HEK293 (cell line): ENCODE results near the gene TSPAN13.

ENCODE experiments used
- CTCF ChIA-PET: fragments of 350-600 bp; formaldehyde crosslinking; extraction: SDS; loops from one replicate; lab custom pipeline; 2021; ENCODE audit warnings: antibody characterized with exemption; lab: Yijun Ruan, JAX
- POLR2A ChIA-PET: fragments of 300-600 bp; formaldehyde crosslinking; extraction: SDS; loops from one replicate; lab custom pipeline; 2020; ENCODE audit warnings: antibody characterized with exemption, inconsistent platforms; lab: Yijun Ruan, JAX
- H3K27ac ChIP-seq: fragments of 200-500 bp; sonication (Bioruptor generic); 2 replicates; pipeline ENCODE4 v1.5.1; 2014; ENCODE audit warnings: low read depth, low read length, control low read depth, inconsistent platforms; ENCODE audit errors: extremely low read depth
- H3K36me3 ChIP-seq, 2 experiments: fragments of 200-500 bp in 1 of 2; sonication (Bioruptor generic) in 1 of 2; 1 replicate in 1 of 2; 2 replicates in 1 of 2; pipeline ENCODE4 v1.5.1; 2014 to 2017; ENCODE audit warnings: inconsistent platforms in 2 of 2, low read length in 2 of 2; ENCODE audit not compliant: control insufficient read depth in 2 of 2, insufficient read depth in 1 of 2
- H3K4me1 ChIP-seq: fragments of 200-500 bp; sonication (Bioruptor generic); 2 replicates; pipeline ENCODE4 v1.5.1; 2014; ENCODE audit warnings: mild to moderate bottlenecking, low read length, inconsistent platforms; ENCODE audit not compliant: control insufficient read depth, insufficient read depth
- H3K4me3 ChIP-seq: 2 replicates; pipeline ENCODE4 v1.5.1; 2011; ENCODE audit warnings: low read depth, mild to moderate bottlenecking, control low read depth, low read length, moderate library complexity
- H3K9me3 ChIP-seq: fragments of 200-500 bp; sonication (Bioruptor generic); 2 replicates; pipeline ENCODE4 v1.5.1; 2014; ENCODE audit warnings: low read depth, low read length, inconsistent platforms; ENCODE audit not compliant: control insufficient read depth, insufficient read depth
- FEZF1 ChIP-seq: fragments of 450-650 bp; formaldehyde crosslinking; IDR thresholded peaks from 2 replicates; pipeline ENCODE4 v1.5.1; 2016; ENCODE audit warnings: missing biosample characterization, missing genetic modification characterization
- GLI4 ChIP-seq: fragments of 450-650 bp; formaldehyde crosslinking; IDR thresholded peaks from 2 replicates; pipeline ENCODE4 v1.5.1; 2016; ENCODE audit warnings: missing biosample characterization, missing genetic modification characterization
- GLIS1 ChIP-seq: fragments of 450-650 bp; formaldehyde crosslinking; IDR thresholded peaks from 2 replicates; pipeline ENCODE4 v1.5.1; 2016; ENCODE audit warnings: missing biosample characterization, missing genetic modification characterization
- HOXA7 ChIP-seq: sonication (generic); formaldehyde crosslinking; IDR thresholded peaks from 2 replicates; pipeline ENCODE4 v1.8.1; 2022; ENCODE audit warnings: missing genetic modification reagents, borderline replicate concordance
- KLF7 ChIP-seq: fragments of 450-650 bp; formaldehyde crosslinking; IDR thresholded peaks from 2 replicates; pipeline ENCODE4 v1.5.1; 2016; ENCODE audit warnings: missing biosample characterization, missing genetic modification characterization, borderline replicate concordance
- MEIS1 ChIP-seq: sonication (generic); formaldehyde crosslinking; IDR thresholded peaks from 2 replicates; pipeline ENCODE4 v1.8.1; 2022; ENCODE audit warnings: missing genetic modification reagents, mild to moderate bottlenecking, borderline replicate concordance
- RBAK ChIP-seq: fragments of 450-650 bp; formaldehyde crosslinking; IDR thresholded peaks from 2 replicates; pipeline ENCODE4 v1.5.1; 2016; ENCODE audit warnings: missing biosample characterization, missing genetic modification characterization
- SCRT1 ChIP-seq: fragments of 450-650 bp; formaldehyde crosslinking; IDR thresholded peaks from 2 replicates; pipeline ENCODE4 v1.5.1; 2016; ENCODE audit warnings: missing biosample characterization, missing genetic modification characterization, borderline replicate concordance
- SCRT2 ChIP-seq: fragments of 450-650 bp; formaldehyde crosslinking; IDR thresholded peaks from 2 replicates; pipeline ENCODE4 v1.5.1; 2016; ENCODE audit warnings: missing biosample characterization, missing genetic modification characterization
- TCF7L2 ChIP-seq: IDR thresholded peaks from 2 replicates; pipeline ENCODE4 v1.6.1; 2011; ENCODE audit warnings: low read depth, mild to moderate bottlenecking, inconsistent platforms, low read length, moderate library complexity, borderline replicate concordance
- YY1 ChIP-seq: fragments of 450-650 bp; formaldehyde crosslinking; IDR thresholded peaks from 2 replicates; pipeline ENCODE4 v1.5.1; 2018; ENCODE audit warnings: missing biosample characterization, missing genetic modification characterization
- ZBTB1 ChIP-seq: fragments of 450-650 bp; formaldehyde crosslinking; IDR thresholded peaks from 2 replicates; pipeline ENCODE4 v1.5.1; 2016; ENCODE audit warnings: missing biosample characterization, missing genetic modification characterization
- ZBTB10 ChIP-seq: fragments of 450-650 bp; formaldehyde crosslinking; IDR thresholded peaks from 2 replicates; pipeline ENCODE4 v1.5.1; 2016; ENCODE audit warnings: missing biosample characterization, missing genetic modification characterization
- ZBTB7A ChIP-seq: fragments of 450-650 bp; formaldehyde crosslinking; IDR thresholded peaks from 2 replicates; pipeline ENCODE4 v1.5.1; 2016; ENCODE audit warnings: low read depth, missing biosample characterization, missing genetic modification characterization
- ZEB2 ChIP-seq: fragments of 450-650 bp; formaldehyde crosslinking; IDR thresholded peaks from 2 replicates; pipeline ENCODE4 v1.5.1; 2016; ENCODE audit warnings: missing biosample characterization, missing genetic modification characterization
- ZNF10 ChIP-seq: fragments of 450-650 bp; formaldehyde crosslinking; IDR thresholded peaks from 2 replicates; pipeline ENCODE4 v1.5.1; 2017; ENCODE audit warnings: missing biosample characterization, missing genetic modification characterization
- ZNF138 ChIP-seq: fragments of 450-650 bp; formaldehyde crosslinking; IDR thresholded peaks from 2 replicates; pipeline ENCODE4 v1.5.1; 2016; ENCODE audit warnings: missing biosample characterization, missing genetic modification characterization, borderline replicate concordance
- ZNF140 ChIP-seq: fragments of 450-650 bp; formaldehyde crosslinking; IDR thresholded peaks from 2 replicates; pipeline ENCODE4 v1.5.1; 2016; ENCODE audit warnings: missing biosample characterization, missing genetic modification characterization
- ZNF157 ChIP-seq: fragments of 450-650 bp; formaldehyde crosslinking; IDR thresholded peaks from 2 replicates; pipeline ENCODE4 v1.5.1; 2016; ENCODE audit warnings: missing biosample characterization, missing genetic modification characterization
- ZNF174 ChIP-seq: fragments of 450-650 bp; formaldehyde crosslinking; IDR thresholded peaks from 2 replicates; pipeline ENCODE4 v1.5.0; 2017; ENCODE audit warnings: missing biosample characterization, mild to moderate bottlenecking, missing genetic modification characterization
- ZNF350 ChIP-seq: fragments of 450-650 bp; formaldehyde crosslinking; IDR thresholded peaks from 2 replicates; pipeline ENCODE4 v1.5.0; 2017; ENCODE audit warnings: missing biosample characterization, mild to moderate bottlenecking, missing genetic modification characterization
- ZNF37A ChIP-seq: fragments of 450-650 bp; IDR thresholded peaks from 2 replicates; pipeline ENCODE4 v1.5.1; 2018; ENCODE audit warnings: missing biosample characterization, missing genetic modification characterization
- ZNF423 ChIP-seq: fragments of 450-650 bp; formaldehyde crosslinking; IDR thresholded peaks from 2 replicates; pipeline ENCODE4 v1.5.1; 2016; ENCODE audit warnings: missing biosample characterization, missing genetic modification characterization
- ZNF501 ChIP-seq: fragments of 450-650 bp; formaldehyde crosslinking; IDR thresholded peaks from 2 replicates; pipeline ENCODE4 v1.5.1; 2016; ENCODE audit warnings: missing biosample characterization, missing genetic modification characterization
- ZNF529 ChIP-seq: fragments of 450-650 bp; formaldehyde crosslinking; IDR thresholded peaks from 2 replicates; pipeline ENCODE4 v1.5.1; 2017; ENCODE audit warnings: missing genetic modification characterization, missing biosample characterization; ENCODE audit not compliant: insufficient replicate concordance
- ZNF530 ChIP-seq: fragments of 450-650 bp; formaldehyde crosslinking; IDR thresholded peaks from 2 replicates; pipeline ENCODE4 v1.5.1; 2016; ENCODE audit warnings: low read depth, missing biosample characterization, missing genetic modification characterization
- ZNF791 ChIP-seq: fragments of 450-650 bp; formaldehyde crosslinking; IDR thresholded peaks from 2 replicates; pipeline ENCODE4 v1.5.1; 2016; ENCODE audit warnings: missing biosample characterization, missing genetic modification characterization
- TF ChIP-seq, protein P1 (sequence below): fragments of 450-650 bp; formaldehyde crosslinking; IDR thresholded peaks from 2 replicates; pipeline ENCODE4 v1.5.1; 2016; ENCODE audit warnings: missing biosample characterization, missing genetic modification characterization, borderline replicate concordance
- TF ChIP-seq, protein P2 (sequence below): fragments of 450-650 bp; formaldehyde crosslinking; IDR thresholded peaks from 2 replicates; pipeline ENCODE4 v1.5.1; 2016; ENCODE audit warnings: missing biosample characterization, missing genetic modification characterization
- TF ChIP-seq, protein P3 (sequence below): fragments of 450-650 bp; formaldehyde crosslinking; IDR thresholded peaks from 2 replicates; pipeline ENCODE4 v1.5.1; 2016; ENCODE audit warnings: missing biosample characterization, missing genetic modification characterization

The TSPAN13 gene

DNA sequence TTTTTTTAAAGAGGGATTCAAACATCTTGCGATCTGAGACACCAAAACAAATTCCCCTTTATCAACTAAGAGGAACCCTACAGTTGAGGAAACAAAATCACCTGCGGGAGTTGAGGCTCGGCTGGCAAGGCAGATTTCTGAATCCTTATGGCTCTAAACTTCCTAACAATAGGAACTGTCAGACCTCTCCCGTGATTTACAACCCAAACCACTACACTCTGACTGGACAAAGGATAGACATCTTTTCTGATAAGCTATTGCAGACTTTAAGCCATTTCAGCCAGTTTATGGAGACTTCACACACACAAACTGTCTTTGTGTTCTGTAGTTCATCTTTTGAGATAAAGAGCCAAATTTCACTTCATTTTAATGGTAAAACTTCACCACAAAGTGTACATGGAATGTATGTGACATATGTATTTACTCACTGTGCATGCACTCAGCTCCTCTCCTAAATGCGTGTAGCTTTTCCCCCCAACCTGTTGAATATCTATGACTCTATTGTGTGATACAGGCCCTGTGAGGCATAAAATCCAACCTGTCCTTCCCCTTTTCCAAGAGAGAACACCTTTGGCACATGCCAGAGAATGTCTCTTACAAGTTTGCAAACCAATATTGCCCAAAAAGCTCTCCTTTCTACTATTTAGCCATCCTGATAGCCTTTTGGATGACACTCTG is 15.4 kb upstream of the TSPAN13 start:
- ChIA-PET CTCF (no interaction called here), POLR2A (no interaction called here)
- Histone ChIP-seq H3K9me3 (no peaks in the 10 kb centered on the region), H3K27ac (no peak overlapping the region), H3K4me3 (no peak overlapping the region), H3K4me1 (peaks cover 4% of the 10 kb centered on the region), H3K36me3 (no peaks in the 10 kb centered on the region)
- TF ChIP-seq ZNF529 (tag by site-specific recombination) (no peak), ZNF138 (no peak), ZNF530 (tag by site-specific recombination) (no peak), SCRT1 (peak; percentile 87), SCRT2 (tag by site-specific recombination) (peak; percentile 87), ZEB2 (tag by site-specific recombination) (no peak), ZNF791 (tag by site-specific recombination) (no peak), ZBTB7A (tag by site-specific recombination) (no peak), YY1 (no peak), ZBTB1 (tag by site-specific recombination) (no peak), ZNF174 (tag by site-specific recombination) (no peak), ZNF157 (no peak)

GRCh38 chr7:16739863-16740622 is 13.5 kb upstream of the TSPAN13 start:
- POLR2A ChIA-PET: no interaction called here
- TF ChIP-seq ZBTB1 (tag by site-specific recombination): no peak
- no peak for TF ChIP-seq ZNF501 (tag by site-specific recombination)
- no peak for TF ChIP-seq TCF7L2
- no peak for TF ChIP-seq ZBTB10 (tag by site-specific recombination)
- TF ChIP-seq GLI4 (tag by site-specific recombination): no peak
- peak; percentile 73 for TF ChIP-seq ZEB2 (tag by site-specific recombination)
- TF ChIP-seq HOXA7: no peak
- TF ChIP-seq KLF7 (tag by site-specific recombination): no peak
- 0 out of 2 replicates have a peak, but pooled peaks have one; percentile 30 for TF ChIP-seq RBAK (tag by site-specific recombination)
- TF ChIP-seq, protein P1, sequence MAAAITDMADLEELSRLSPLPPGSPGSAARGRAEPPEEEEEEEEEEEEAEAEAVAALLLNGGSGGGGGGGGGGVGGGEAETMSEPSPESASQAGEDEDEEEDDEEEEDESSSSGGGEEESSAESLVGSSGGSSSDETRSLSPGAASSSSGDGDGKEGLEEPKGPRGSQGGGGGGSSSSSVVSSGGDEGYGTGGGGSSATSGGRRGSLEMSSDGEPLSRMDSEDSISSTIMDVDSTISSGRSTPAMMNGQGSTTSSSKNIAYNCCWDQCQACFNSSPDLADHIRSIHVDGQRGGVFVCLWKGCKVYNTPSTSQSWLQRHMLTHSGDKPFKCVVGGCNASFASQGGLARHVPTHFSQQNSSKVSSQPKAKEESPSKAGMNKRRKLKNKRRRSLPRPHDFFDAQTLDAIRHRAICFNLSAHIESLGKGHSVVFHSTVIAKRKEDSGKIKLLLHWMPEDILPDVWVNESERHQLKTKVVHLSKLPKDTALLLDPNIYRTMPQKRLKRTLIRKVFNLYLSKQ (tag by site-specific recombination): no peak
- no peak for TF ChIP-seq ZNF350 (tag by site-specific recombination)
- TF ChIP-seq ZNF530 (tag by site-specific recombination): no peak
- no peak for TF ChIP-seq MEIS1 (CRISPR knock-in tag)
- TF ChIP-seq ZNF140 (tag by site-specific recombination): no peak
- TF ChIP-seq, protein P2, sequence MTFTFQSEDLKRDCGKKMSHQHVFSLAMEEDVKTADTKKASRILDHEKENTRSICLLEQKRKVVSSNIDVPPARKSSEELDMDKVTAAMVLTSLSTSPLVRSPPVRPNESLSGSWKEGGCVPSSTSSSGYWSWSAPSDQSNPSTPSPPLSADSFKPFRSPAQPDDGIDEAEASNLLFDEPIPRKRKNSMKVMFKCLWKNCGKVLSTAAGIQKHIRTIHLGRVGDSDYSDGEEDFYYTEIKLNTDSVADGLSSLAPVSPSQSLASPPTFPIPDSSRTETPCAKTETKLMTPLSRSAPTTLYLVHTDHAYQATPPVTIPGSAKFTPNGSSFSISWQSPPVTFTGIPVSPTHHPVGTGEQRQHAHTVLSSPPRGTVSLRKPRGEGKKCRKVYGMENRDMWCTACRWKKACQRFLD (tag by site-specific recombination): no peak
- TF ChIP-seq GLIS1 (tag by site-specific recombination): no peak
- no peak for TF ChIP-seq ZNF10 (tag by site-specific recombination)
- TF ChIP-seq, protein P3, sequence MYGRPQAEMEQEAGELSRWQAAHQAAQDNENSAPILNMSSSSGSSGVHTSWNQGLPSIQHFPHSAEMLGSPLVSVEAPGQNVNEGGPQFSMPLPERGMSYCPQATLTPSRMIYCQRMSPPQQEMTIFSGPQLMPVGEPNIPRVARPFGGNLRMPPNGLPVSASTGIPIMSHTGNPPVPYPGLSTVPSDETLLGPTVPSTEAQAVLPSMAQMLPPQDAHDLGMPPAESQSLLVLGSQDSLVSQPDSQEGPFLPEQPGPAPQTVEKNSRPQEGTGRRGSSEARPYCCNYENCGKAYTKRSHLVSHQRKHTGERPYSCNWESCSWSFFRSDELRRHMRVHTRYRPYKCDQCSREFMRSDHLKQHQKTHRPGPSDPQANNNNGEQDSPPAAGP (tag by site-specific recombination): no peak
- no peak for TF ChIP-seq ZNF37A (tag by site-specific recombination)
- no peak for TF ChIP-seq ZNF423 (tag by site-specific recombination)
- TF ChIP-seq SCRT2 (tag by site-specific recombination): no peak
- TF ChIP-seq FEZF1 (tag by site-specific recombination): peak; percentile 31; the same call in 1 of the 2 replicates

More at GRCh38 chr7:16739863-16740622, 13.5 kb upstream of the TSPAN13 start:
- Histone ChIP-seq H3K27ac (no peak overlapping the region), H3K4me1 (peaks cover 14% of the 10 kb centered on the region), H3K36me3 (no peaks in the 10 kb centered on the region), H3K4me3 (no peak overlapping the region), H3K9me3 (no peaks in the 10 kb centered on the region)
- CTCF ChIA-PET: no interaction called here
